ENCODE results near the gene NOCT.

DNA sequence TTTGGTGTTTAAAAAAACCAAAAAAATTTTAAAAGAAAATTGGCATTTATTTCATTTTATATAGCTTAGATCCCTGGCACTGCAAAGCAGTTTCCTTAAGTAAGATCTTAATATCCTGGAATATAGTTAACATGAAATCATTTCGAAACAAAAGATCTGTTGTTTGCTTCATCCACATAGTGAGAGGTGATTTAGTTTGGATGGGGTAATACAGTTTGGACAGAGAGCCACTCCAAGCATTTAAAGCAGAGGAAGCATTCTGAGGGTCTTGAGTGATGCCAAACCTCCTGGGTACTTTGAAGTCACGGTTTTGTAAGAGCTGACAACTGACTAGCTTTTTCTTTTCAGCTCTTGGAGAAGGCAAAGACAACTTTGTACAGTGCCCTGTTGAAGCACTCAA lies 28.7 kb downstream of the NOCT start:
- TF ChIP-seq, protein P1, sequence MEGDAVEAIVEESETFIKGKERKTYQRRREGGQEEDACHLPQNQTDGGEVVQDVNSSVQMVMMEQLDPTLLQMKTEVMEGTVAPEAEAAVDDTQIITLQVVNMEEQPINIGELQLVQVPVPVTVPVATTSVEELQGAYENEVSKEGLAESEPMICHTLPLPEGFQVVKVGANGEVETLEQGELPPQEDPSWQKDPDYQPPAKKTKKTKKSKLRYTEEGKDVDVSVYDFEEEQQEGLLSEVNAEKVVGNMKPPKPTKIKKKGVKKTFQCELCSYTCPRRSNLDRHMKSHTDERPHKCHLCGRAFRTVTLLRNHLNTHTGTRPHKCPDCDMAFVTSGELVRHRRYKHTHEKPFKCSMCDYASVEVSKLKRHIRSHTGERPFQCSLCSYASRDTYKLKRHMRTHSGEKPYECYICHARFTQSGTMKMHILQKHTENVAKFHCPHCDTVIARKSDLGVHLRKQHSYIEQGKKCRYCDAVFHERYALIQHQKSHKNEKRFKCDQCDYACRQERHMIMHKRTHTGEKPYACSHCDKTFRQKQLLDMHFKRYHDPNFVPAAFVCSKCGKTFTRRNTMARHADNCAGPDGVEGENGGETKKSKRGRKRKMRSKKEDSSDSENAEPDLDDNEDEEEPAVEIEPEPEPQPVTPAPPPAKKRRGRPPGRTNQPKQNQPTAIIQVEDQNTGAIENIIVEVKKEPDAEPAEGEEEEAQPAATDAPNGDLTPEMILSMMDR (IDR thresholded peaks at IDR 0.05; ENCODE audit: low read length), result no peak
- TF ChIP-seq EZH2 (optimal IDR thresholded peaks at IDR 0.05; ENCODE audit: low read depth, low read length) (no peak), EZH2phosphoT487 (IDR thresholded peaks at IDR 0.05; ENCODE audit: low read length) (no peak)

Data from MM.1S (cell line).